K562 (cell line): Measurements from ENCODE around the gene SLK. TPM values are rescaled to one million over a fixed set of nuclear protein-coding genes. Genes with fewer than 3 reads are reported as not detected.

Source experiments
- ATAC-seq: fragments of 200-7000 bp; cut with Tn5 transposase; 3 replicates; pipeline ENCODE4 v1.9.1; 2020; ENCODE audit warnings: moderate library complexity
- BruUV-seq: library from RNA; stranded (reverse); fragments of 400-500 nt; replicated peaks from 2 replicates; lab custom pipeline; 2021; lab: Mats Ljungman, UMichigan
- CTCF ChIA-PET: fragments of 300-600 bp; formaldehyde crosslinking; extraction: SDS; loops from one replicate; lab custom pipeline; 2021; ENCODE audit warnings: low intra/inter-chr PET ratio; lab: Yijun Ruan, JAX
- POLR2A ChIA-PET: fragments of 300-600, 350-650 bp; sonication (Branson Sonifier 250); formaldehyde crosslinking; extraction: SDS; loops from one replicate; lab custom pipeline; 2021; ENCODE audit warnings: antibody characterized with exemption, inconsistent platforms; lab: Yijun Ruan, JAX
- DNase-seq, 4 experiments: peaks; one replicate each; pipeline versions ENCODE4 v3.0.0 to v3.0.0-alpha.2; 2011 to 2018; ENCODE audit warnings: low spot score in 3 of 4, mixed read lengths in 3 of 4; ENCODE audit errors: extremely low read depth in 1 of 4
- FAIRE-seq: peaks from 2 replicates; lab custom pipeline; 2011; peaks lifted over from hg19 to GRCh38; lab: Jason Lieb, UNC
- H2AFZ ChIP-seq: 2 replicates; pipeline ENCODE4 v1.6.0; 2011; ENCODE audit warnings: low read depth, low read length, control low read depth, inconsistent platforms
- H3K27ac ChIP-seq: fragments of 200-600 bp; 3 replicates; pipeline ENCODE4 v1.8.0; 2011; ENCODE audit warnings: low read depth, mild to moderate bottlenecking, control low read depth, inconsistent platforms, low read length, moderate library complexity, mixed read lengths; ENCODE audit errors: extremely low read depth
- H3K27me3 ChIP-seq, 2 experiments: fragments of 300-600 bp in 1 of 2; 2 replicates in 1 of 2; 3 replicates in 1 of 2; pipeline versions ENCODE4 v1.6.0 to v1.8.0; 2011; ENCODE audit warnings: inconsistent platforms in 2 of 2, low read length in 2 of 2, mild to moderate bottlenecking in 1 of 2, mixed read lengths in 1 of 2, moderate library complexity in 1 of 2; ENCODE audit not compliant: control insufficient read depth in 2 of 2, insufficient read depth in 2 of 2
- H3K36me3 ChIP-seq: fragments of 300-600 bp; 3 replicates; pipeline ENCODE4 v1.8.0; 2011; ENCODE audit warnings: mild to moderate bottlenecking, low read length, inconsistent platforms; ENCODE audit not compliant: control insufficient read depth, insufficient read depth
- H3K4me1 ChIP-seq, 2 experiments: fragments of 200-600 bp in 1 of 2; replicated peaks in 1 of 2; 2 replicates in 1 of 2; 3 replicates in 1 of 2; pipeline versions ENCODE4 v1.5.1 to v1.8.0; 2011; ENCODE audit warnings: inconsistent platforms in 2 of 2, low read length in 2 of 2, mild to moderate bottlenecking in 1 of 2, mixed read lengths in 1 of 2, moderate library complexity in 1 of 2; ENCODE audit not compliant: control insufficient read depth in 2 of 2, insufficient read depth in 2 of 2
- H3K4me2 ChIP-seq: 2 replicates; pipeline ENCODE4 v1.6.1; 2011; ENCODE audit warnings: low read length, control low read depth, inconsistent platforms, mixed read lengths; ENCODE audit not compliant: insufficient read depth
- H3K4me3 ChIP-seq: fragments of 200-600 bp; sonication (generic), shearing (Covaris generic); 2 replicates; pipeline ENCODE4 v1.5.1; 2016; ENCODE audit warnings: control low read depth, inconsistent platforms
- H3K79me2 ChIP-seq: fragments of 200-600 bp; 3 replicates; pipeline ENCODE4 v1.8.0; 2011; ENCODE audit warnings: low read length, inconsistent platforms; ENCODE audit not compliant: control insufficient read depth, insufficient read depth
- H3K9ac ChIP-seq, 2 experiments: 2 replicates each; pipeline versions ENCODE4 v1.6.0 to v1.6.1; 2011; ENCODE audit warnings: low read depth in 2 of 2, low read length in 2 of 2, control low read depth in 1 of 2, inconsistent platforms in 1 of 2, mild to moderate bottlenecking in 1 of 2, mixed read lengths in 1 of 2; ENCODE audit not compliant: insufficient read depth in 1 of 2
- H3K9me1 ChIP-seq: one replicate; pipeline ENCODE4 v1.6.0; 2011; ENCODE audit warnings: inconsistent platforms, mild to moderate bottlenecking, low read length, moderate library complexity; ENCODE audit not compliant: control insufficient read depth, insufficient read depth
- H3K9me3 ChIP-seq: replicated peaks from 2 replicates; pipeline ENCODE4 v1.5.1; 2011; ENCODE audit warnings: low read depth, low read length, inconsistent platforms; ENCODE audit not compliant: control insufficient read depth, insufficient read depth
- H4K20me1 ChIP-seq: replicated peaks from 2 replicates; pipeline ENCODE4 v1.6.1; 2011; ENCODE audit warnings: low read length, inconsistent platforms, mixed read lengths; ENCODE audit not compliant: control insufficient read depth, insufficient read depth
- ESRRA ChIP-seq: fragments of 450-650 bp; IDR thresholded peaks from 2 replicates; pipeline ENCODE4 v1.6.1; 2014; ENCODE audit warnings: low read depth, mild to moderate bottlenecking, moderate library complexity, borderline replicate concordance
- PML ChIP-seq: IDR thresholded peaks from 2 replicates; pipeline ENCODE4 v1.6.1; 2012; ENCODE audit warnings: low read length, inconsistent platforms
- PTBP1 ChIP-seq: fragments of 200-400 bp; formaldehyde crosslinking; IDR thresholded peaks from 2 replicates; pipeline ENCODE4 v1.6.1; 2017; ENCODE audit warnings: low read depth, low read length
- SETDB1 ChIP-seq: IDR thresholded peaks from one replicate; pipeline ENCODE4 v1.6.1; 2012; ENCODE audit warnings: low read length, control low read depth, inconsistent platforms
- STAT5A ChIP-seq: IDR thresholded peaks from 2 replicates; pipeline ENCODE4 v1.6.1; 2012; ENCODE audit warnings: low read length, inconsistent platforms, borderline replicate concordance
- WGBS: fragments of 100-300 bp; shearing (Covaris generic); methylation state at CpG from one replicate; pipeline ENCODE4 v1.1.6; 2016; ENCODE audit warnings: low coverage, mixed read lengths; ENCODE audit not compliant: insufficient coverage; ENCODE audit errors: missing lambda C conversion rate; 5-methylcytosine and 5-hydroxymethylcytosine counted together
- in situ Hi-C: fragments of 300-500 bp; cut with MboI; formaldehyde crosslinking; loops from 4 replicates; pipeline ENCODE4 v1.15.0; 2018; ENCODE audit warnings: inconsistent platforms, mixed read lengths
- intact Hi-C: fragments of 100-400 bp; cut with micrococcal nuclease; formaldehyde crosslinking; loops from 2 replicates; pipeline ENCODE4 v1.14.2; 2022
- polyA plus RNA-seq, 8 experiments: library from polyadenylated mRNA; depleted of rRNA in 4 of 8; stranded (reverse) in 5 of 8; unstranded in 3 of 8; fragments of >200 nt; fragmentation: Nextera tagmentation in 2 of 8; fragmentation: Illumina TruSeq in 1 of 8; extraction: Ambion mirVana in 2 of 8; extraction: Trizol in 1 of 8; gene quantifications; 2 replicates each; pipeline versions ENCODE4 v1.2.1 to v1.2.3, GENCODE V29; 2011 to 2014; ENCODE audit warnings: inconsistent platforms in 1 of 8, missing spikeins in 1 of 8
- total RNA-seq, 7 experiments: library from RNA; depleted of rRNA in 6 of 7; stranded (reverse); fragments of >200 nt in 6 of 7; fragmentation: Illumina TruSeq in 2 of 7; extraction: Trizol in 2 of 7; gene quantifications; 2 replicates each; pipeline versions ENCODE4 v1.2.1 to v1.2.3, GENCODE V29; 2011 to 2021; ENCODE audit warnings: low replicate concordance in 1 of 7

The SLK gene
- total and polyA plus RNA-seq, 9 of the 15 experiments (the other 6 are each of a cell fraction or from before 2014, with no cell fraction given) = 8.2 to 40.0 (median 23.4) TPM

DNA sequence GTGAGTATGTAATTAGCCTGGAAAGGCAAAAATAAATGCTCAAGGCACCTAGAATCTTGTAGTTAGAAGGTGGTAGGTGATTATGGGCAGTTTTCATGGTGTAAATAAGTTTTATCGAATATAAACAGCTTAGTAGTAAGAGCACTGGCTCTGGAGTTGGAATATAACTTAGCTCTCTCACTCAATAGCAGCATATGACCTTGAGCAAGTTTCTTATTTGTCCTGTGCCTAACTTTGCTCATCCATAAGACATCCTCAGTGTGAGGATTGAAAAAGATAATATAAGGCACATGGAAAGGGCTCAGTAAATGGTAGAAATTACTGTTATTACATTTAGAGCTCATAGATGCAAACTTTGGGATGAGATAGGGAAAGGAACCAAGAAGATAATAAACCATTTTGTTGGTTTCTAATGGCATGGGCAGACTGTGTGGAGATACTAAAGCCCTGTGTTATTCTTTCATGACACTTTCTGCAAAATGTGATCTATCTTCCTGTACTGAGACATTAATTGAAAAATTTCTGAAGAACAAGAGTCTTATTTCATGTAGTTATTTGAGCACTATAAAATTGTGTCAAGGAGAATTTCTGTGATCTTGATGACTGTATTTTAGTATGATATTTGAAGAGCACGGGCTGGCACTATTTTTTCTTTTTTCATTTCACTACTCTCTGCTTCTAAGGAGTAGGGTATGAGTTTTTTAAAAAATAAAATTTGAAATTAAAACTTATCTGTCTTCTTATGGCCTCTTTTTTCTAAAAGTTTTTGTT is 3.1 kb downstream of the SLK start:
- H3K79me2 ChIP-seq = peaks cover 85% of the 10 kb centered on the region
- H3K27ac ChIP-seq = peak overlapping the region; percentile 98
- BruUV-seq = no TSS peak
- intact Hi-C loops (loop anchor here (5.0 kb wide), 2 partner anchors 83 to 152 kb away; partner anchors contain the start of gene SFR1), in situ Hi-C loops (loop anchor here (5.0 kb wide), 1 partner anchor 83 kb away; no protein-coding TSS in a partner anchor)
- peak; percentile 87 for TF ChIP-seq ESRRA
- 0 out of 2 replicates have a peak, but pooled peaks have one; percentile 12 for TF ChIP-seq STAT5A
- TF ChIP-seq PML = 0 out of 2 replicates have a peak, but pooled peaks have one; percentile 20
- no peak for TF ChIP-seq SETDB1
- H3K9me3 ChIP-seq = no peaks in the 10 kb centered on the region
- CTCF ChIA-PET = no interaction called here
- peak overlapping the region; percentile 90 for H3K4me3 ChIP-seq
- H3K27me3 ChIP-seq = no peaks in the 10 kb centered on the region
- no peak overlapping the region for H2AFZ ChIP-seq
- POLR2A ChIA-PET = no interaction called here
- H3K4me2 ChIP-seq = peak overlapping the region; percentile 91
- H4K20me1 ChIP-seq = peaks cover 9% of the 10 kb centered on the region
- DNase-seq (no peak), FAIRE-seq (no peak), ATAC-seq (peak; percentile 53)
- no peaks in the 10 kb centered on the region for H3K9me1 ChIP-seq
- peaks cover 2 to 5% of the 10 kb centered on the region in 2 experiments; a peak in 2 of 5 replicates for H3K4me1 ChIP-seq
- H3K36me3 ChIP-seq = 0 out of 3 replicates have a peak, but pooled peaks cover 2% of the 10 kb centered on the region
- H3K9ac ChIP-seq = peak overlapping the region in 1 of 2 experiments; percentile 87; a peak in 3 of 4 replicates
- 4% methylated on average over 2 of the region's 2 CpGs for WGBS

DNA sequence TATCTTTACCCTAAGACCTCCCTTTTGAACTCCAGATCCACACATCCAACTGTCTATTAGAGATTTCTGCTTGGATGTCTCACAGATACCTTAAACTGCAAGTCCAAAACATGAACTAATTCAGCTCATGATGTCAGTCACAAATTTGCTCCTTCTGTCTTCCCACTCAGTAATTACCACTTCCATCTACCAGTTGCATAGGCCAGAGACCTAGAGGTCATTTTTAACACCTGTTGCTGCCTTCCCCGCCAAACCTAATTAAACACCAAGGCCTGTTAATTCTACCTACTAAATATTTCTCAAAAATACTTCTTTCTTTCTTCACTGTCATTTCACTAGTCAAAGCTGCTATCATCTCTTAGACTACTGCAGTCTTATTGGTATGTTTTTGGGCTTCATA is 8.2 kb downstream of the SLK start:
- DNase-seq (no peak), ATAC-seq (no peak), FAIRE-seq (no peak)
- 89% methylated on average over 1 of the region's 1 CpG for WGBS
- no peak overlapping the region for H3K4me2 ChIP-seq
- H3K36me3 ChIP-seq = no peaks in the 10 kb centered on the region
- H3K9me3 ChIP-seq = no peaks in the 10 kb centered on the region
- peaks cover 91% of the 10 kb centered on the region for H3K79me2 ChIP-seq
- BruUV-seq = no TSS peak
- CTCF ChIA-PET = no interaction called here
- in situ Hi-C loops = no loop called here
- no peak overlapping the region for H3K9ac ChIP-seq
- peaks cover 0 to 2% of the 10 kb centered on the region in 2 experiments; a peak in 1 of 5 replicates for H3K4me1 ChIP-seq
- no peaks in the 10 kb centered on the region for H3K27me3 ChIP-seq
- no peak for TF ChIP-seq PTBP1
- no peaks in the 10 kb centered on the region for H3K9me1 ChIP-seq
- H3K27ac ChIP-seq = no peak overlapping the region
- no peak overlapping the region for H3K4me3 ChIP-seq
- POLR2A ChIA-PET = interaction anchor here (0.7 kb wide), 1 partner anchor 24 kb away, joined by 3 read pairs; no protein-coding TSS in a partner anchor
- H2AFZ ChIP-seq = no peak overlapping the region
- no peaks in the 10 kb centered on the region; the same call in 1 of the 2 replicates for H4K20me1 ChIP-seq
- intact Hi-C loops = no loop called here
